DLD1 (cell line): Measurements from ENCODE around the gene PKNOX1.
"Not testable (repeated sequence)": the region's sequence is repeated elsewhere in the genome, so short reads cannot be mapped to it uniquely, and the experiment has no call there.

Experiments used
- in situ Hi-C: cut with HindIII; loops from 2 replicates; pipeline ENCODE4 v1.10.0; 2017; ENCODE audit warnings: low sequenced_read_pairs

PKNOX1 gene

DNA sequence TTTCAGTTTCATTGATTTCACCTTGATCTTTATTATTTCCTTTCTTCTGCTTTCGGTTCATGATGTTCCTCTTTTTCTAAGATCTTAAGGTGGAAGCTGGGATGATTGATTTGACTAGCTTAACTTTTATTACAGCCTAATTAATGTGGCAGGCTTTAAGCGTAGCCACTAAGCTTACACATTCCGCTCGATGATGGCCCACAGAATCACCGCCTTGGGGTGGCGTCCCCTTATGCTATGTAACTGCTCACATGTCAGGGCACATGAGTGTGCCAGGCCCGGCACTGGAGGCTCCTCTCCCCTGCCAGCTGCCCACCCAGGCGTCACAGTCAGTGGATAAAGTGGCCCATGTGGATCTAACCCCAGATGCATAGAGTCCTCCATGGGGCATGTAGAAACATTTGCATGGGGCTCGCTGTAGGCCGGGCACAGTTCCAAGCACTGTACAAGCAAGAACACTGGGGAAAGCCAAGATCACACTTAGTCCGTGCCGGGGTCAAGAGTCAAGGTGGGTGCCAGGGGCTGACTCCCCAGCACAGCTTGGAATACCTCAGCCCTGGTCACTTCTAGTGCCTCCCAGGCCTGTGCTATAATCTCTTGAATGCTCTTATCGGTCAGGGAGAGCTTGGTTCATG lies 41.7 kb downstream of the PKNOX1 start:
- in situ Hi-C loops, result no loop called here

DNA sequence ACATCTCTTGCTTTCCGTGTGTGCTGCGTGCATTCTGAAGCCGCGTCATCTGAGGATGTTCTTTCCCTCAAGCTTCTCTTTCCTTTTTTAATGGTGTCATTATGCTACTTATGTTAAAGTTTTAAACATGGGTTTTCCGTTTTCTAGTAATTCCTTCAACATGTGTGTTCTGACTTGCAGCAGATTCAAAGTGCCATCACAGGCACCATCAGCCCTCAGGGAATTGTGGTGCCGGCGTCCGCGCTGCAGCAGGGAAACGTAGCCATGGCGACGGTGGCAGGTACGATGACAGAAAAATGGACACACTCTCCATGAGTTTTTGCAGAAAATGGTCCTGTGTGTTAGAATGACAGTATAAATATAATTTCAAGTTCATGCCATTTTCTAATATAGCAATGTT lies 42.4 kb downstream of the PKNOX1 start:
- in situ Hi-C loops, result no loop called here

DNA sequence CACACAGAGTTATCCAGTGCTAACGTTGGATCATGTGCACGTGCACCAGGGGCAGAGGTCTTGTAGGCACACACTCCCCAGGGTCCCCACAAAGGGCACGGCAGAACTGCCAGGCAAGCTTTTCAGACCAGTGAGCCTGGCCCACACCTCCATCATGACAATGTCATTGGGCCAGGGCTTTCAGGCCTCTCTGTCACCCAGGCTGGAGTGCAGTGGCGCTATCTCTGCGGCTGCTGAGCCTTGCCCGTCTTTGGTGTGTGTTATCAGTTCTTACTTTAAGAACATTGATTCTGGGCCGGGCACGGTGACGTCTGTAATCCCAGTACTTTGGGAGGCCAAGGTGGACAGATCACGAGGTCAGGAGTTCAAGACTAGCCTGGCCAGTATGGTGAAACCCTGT lies 44.2 kb downstream of the PKNOX1 start:
- in situ Hi-C loops, result no loop called here

DNA sequence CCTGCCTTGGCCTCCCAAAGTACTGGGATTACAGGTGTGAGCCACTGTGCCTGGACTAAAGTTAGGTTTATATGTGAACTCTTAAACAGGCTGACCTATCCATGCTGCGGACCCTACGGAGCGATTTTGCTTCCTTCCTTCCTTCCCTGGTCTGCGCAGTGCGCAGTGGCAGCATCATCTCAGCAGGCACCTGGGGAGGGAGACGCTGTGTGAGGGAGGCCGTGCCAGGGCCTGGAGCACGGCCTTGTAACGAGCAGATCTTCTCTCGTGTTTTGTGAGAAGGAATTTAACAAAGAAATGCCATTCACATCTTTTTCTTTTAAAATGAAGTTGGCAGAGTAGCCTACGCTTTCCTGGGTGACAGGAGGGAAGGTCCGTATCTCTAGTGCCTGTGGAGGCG lies 45.8 kb downstream of the PKNOX1 start:
- in situ Hi-C loops, result no loop called here

DNA sequence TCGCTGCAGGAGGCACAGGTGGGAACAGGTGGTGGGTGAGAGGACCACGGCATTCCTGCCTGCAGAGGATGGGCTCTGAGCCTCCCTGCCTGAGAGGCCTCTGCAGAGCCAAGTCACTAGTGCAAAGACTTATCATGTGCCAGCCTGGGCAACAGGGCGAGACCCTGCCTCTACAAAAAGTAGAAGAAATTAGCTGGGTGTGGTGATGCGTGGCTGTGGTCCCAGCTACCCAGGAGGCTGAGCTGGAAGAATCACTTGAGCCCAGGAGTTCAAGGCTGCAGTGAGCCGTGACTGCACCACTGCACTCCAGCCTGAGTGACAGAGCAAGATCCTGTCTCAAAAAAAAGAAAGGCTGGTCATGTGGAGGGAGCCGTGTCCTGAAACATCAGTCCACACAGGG lies 46.4 kb downstream of the PKNOX1 start:
- in situ Hi-C loops, result no loop called here

DNA sequence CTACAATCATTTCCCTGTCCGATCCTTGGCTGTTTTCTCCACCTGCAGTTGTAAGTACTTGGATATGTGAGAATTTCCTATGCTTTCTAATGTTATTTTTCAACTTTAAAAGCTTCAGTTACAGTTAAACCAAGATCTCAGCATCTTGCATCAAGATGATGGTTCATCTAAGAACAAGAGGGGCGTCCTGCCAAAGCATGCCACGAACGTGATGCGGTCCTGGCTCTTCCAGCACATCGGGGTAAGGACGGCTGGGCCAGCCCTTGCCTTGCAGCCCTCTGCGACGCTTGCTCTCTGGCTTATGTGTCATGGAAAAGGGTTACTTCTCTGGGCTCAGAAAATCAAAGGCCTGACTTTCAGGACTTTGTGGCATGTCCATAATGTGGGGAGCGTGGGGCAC lies 46.8 kb downstream of the PKNOX1 start:
- in situ Hi-C loops, result no loop called here

DNA sequence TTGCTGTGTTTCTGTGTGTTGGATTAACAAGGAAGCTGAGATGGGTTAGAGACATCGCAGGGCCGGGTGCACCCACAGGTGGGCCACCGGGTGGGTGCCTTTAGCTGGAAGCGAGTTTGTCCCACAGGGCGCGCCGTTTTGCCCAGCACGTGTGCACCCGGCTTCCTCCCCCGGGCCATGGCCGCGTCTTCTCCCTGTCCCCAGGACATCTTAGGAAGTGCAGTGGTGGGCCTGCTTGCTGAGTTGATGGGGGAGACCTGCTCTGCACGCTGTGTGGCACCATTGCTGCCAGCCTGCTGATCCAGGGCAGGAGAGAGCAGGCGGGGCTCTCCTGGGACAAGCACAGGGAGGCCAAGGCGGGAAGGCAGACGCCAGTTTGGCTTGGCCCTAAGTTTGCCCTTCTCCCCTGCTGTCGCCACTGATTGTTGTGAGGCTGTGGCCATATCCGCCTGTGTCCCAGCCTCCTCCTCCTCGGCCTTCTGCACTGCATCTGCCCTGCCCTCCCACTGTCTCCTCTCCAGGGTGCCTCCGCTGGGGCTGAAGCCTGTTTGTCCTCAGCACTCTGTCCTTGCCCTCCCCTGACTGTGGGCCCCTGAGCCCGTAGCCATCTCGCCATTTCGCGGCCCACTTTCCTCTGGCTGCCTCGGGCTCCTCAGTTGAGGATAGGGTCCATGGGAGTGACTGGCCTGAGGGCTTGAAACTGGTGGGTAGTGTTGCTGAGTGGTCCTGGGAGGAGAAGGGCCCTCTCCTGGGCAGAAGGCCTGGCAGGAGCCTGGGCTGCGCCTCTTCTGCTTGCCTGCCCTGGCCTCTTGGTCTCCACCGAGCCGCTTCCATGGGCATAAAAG lies 47.6 kb downstream of the PKNOX1 start:
- in situ Hi-C loops, result no loop called here

DNA sequence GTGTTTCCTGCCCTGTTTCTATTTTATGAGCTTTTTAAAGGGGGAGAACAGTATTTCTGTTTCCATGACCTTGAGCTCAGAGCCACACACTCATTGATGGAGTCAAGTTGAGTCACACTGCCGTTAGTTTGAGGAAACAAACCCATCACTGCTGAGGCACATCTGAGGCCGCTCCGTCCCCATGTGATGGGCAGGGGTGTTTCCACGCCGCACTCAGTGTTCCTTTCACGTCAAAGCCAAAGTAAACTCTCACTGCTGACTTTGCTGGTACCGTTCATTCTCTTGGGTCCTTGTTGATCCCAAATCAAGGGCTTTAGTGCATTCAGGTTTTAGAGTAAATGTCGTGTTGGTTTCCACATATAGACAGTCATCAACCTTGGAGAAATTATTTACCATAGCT lies 48.8 kb downstream of the PKNOX1 start:
- in situ Hi-C loops, result no loop called here

DNA sequence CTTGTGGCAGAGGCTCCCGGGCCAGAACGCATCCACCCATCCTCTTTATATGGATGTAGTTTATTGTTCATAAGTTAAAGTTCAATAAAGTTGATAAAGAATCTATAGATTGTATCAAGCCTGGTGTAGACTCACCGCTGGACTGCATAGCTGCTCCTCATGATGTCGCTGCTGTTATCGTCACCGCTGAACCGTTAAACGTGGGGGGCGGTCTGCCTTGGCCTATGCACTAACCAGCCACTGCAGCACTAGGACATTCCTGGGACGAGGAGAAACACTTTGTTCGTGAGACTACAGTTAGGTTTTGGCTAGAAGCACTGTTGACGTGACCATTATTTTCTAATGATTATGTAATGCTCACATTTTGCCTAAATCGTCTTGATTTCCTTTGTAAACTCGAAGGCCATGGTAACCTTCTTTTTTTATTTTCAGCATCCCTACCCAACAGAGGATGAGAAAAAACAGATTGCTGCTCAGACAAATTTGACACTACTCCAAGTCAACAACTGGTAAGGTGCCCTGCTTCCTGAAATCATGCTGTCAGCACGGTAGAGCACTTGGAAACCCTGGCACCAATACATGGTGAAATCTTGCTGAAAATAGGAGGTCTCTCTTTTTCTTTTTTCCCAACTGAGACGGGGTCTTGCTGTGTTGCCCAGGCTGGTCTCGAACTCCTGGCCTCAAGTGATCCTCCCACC lies 50.2 kb downstream of the PKNOX1 start:
- in situ Hi-C loops, result no loop called here

DNA sequence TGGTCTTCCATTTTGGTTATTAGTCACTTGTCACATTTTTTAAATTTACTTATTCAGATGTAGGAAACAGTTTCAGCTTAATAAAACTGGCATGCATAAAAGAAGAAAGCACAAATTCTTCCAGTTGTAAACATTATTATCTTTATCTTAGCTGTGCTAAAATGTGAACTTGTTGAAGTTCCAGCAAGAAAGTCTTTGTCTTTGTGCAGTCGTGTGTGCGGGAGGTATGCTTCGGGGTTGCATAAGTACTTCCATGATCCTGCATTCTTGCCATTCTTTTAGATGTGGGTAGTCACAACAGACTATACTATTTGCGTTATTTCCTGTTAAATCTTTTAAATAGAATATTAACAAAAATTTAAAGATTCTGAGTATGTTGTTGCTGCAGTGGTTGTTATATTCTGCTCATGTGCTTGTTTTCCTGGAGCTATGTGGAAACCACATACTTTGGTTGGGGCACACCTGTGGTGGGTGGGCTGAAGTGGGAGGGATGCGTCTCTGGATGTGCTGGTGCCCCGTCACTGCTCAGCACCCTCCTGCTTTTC lies 51.3 kb downstream of the PKNOX1 start:
- in situ Hi-C loops, result no loop called here

DNA sequence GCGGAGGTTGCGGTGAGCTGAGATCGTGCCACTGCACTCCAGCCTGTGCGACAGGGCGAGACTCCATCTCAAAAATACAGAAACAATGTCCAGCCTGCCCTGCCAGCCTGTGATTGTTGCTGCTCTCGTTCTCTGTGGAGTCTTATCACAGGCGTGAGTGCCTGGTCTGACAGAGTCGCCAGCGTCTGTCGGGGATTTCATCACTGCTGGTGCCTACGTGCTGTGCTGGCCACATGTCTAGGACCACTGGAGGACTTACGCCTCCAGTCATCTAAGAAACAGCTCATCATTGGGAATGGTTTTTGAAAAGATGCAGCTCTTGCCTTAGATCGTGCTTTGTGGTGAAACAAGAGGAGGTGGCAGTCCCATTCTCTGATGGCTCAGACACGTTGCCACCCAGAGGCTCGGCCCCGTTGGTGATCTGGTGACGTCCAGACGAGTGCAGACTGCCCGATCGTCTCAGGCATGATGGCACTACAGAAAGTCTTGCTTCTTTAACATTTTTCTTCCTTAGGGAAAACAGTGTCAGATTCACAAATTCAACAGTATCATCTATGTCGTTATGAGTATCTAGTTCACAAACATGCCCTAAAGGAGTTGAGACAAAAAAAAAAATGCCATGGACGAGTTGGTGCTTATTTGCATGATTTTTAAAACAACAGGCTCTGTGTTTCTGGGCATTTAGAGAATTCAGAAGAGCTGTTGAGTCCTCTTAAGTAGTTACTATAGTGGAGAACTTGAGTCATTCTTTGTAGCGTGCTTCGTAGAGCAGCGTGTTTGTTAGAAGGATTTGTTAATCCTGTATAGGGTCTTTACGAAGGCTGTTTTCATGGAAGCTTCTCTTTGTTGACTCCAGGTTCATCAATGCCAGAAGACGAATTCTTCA lies 53.7 kb downstream of the PKNOX1 start:
- in situ Hi-C loops, result no loop called here

DNA sequence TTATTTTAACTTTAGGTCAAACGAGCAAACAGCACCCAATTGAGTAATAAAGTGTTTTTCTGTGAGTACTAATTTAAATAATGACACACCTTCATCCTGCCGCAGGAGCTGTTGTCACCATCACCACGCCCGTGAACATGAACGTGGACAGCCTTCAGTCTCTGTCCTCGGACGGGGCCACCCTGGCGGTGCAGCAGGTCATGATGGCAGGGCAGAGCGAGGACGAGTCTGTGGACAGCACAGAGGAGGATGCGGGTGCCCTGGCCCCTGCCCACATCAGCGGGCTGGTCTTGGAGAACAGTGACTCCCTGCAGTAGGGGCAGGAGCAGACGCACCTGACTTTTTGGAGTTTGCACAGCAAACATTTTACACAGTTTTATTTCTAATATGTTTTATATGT lies 55.4 kb downstream of the PKNOX1 start:
- in situ Hi-C loops, result no loop called here

DNA sequence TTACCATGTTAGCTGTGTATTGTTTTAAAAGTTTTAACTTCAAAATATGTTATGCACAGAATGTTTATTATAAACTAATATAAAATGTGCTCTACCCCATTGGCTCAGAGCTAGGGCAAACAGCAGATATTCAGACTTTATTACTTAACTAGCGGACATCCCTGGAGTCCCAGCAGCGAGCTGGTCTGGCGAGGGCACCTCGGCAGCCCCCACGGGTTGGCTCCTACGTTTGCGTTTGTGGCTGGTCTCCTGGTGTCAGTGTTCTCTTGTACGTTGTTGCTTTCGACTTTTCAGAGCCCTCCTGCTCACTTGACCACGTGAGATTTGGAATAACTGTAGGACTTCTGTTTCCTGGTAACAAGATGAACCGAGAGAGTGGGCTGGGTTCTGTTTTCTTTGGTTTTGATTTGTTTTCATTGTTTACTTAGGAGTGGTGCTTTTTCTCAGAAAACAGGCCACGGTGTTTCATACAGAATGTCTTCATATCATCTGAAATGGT lies 56.8 kb downstream of the PKNOX1 start:
- in situ Hi-C loops, result no loop called here

DNA sequence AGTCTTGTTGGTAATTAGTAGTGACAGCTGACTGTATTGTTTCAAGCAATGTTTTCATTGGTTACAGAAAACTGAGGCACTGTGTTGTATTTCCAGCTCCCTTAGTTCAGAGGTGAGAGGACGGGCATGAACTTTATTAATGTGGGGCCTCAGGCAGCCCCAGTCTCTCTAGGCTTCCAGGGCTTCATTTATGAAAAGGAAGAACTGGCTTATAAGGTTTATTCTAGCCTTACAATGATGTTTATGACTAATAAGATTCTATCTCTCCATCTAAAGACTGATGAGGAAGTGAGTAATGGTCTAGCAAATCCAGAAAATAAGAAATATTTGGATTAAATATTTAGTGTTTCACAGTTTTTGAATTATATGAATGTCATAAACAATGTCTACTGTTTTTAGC lies 59.7 kb downstream of the PKNOX1 start:
- in situ Hi-C loops, result no loop called here

DNA sequence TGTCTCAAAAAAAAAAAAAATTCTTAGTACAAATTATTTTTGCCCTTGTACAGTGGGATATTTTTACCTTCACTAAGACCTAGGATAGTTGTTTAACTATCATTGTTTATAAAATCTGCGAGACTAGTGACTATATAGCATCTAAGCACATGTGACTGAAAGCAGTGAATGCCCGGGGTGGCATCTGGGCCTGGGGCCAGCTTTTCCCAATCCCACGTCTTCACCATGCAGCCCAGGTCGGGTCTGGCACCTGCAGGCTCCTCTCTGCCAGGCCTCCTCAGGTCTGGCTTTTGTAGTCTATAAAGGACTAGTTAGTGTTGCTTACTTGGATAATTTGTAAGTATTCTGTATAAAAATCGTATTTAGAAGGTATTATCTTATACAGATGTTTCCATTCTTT lies 60.5 kb downstream of the PKNOX1 start:
- in situ Hi-C loops, result no loop called here

DNA sequence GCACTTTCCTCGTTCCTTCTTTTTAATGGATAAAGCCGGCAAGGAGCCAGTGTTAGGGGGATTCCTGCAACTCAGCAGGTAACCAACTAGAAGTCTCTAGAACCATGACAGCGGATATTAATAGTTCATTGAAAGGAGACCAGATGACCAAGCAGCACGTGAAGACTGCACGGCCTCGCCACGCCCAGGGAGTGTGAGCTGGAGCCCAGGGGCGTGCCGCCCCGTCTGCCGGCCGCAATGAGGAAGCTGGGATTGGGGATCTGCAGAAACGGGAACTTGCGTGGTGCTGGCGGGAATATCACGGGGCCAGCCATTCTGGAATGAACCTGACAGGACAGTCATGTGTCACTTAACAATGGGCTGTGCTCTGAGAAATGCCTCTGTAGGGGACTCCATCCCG lies 62.5 kb downstream of the PKNOX1 start:
- in situ Hi-C loops, result not testable (repeated sequence)

DNA sequence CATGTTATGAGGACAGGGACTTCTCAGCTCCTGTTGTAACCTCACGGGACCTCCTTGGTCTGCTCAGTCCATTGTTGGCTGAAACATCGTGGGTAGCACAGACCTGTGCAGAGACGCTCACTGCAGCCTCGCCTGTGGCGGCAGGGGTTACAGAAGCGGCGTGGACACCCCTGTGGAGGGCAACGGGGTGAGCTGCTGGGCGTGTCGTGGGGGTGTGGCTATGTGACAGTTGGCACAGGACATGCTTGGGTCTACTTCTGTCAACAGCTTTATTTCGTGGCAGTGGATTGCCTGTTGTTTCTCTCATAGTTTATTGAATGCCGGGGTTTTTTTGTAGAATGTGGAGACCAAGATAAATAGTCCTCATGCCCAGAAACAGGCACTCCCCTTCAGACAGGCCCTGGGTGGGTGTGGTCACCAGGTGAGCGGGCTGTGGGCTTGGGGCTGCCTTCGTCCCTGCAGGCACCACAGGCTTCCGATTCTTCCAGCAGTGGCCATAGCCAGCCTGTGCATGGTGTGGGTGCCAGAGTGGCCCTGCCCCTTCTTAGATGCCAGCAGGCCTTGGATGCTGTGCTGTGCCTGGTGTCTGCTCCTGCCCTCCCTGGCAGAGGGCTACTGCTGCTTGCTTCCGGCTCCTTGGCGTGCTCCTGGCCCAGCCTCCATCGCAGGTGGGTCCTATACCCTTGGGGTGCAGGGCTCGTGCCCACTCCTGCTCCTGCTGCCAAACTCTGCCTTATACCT lies 63.7 kb downstream of the PKNOX1 start:
- in situ Hi-C loops, result not testable (repeated sequence)

DNA sequence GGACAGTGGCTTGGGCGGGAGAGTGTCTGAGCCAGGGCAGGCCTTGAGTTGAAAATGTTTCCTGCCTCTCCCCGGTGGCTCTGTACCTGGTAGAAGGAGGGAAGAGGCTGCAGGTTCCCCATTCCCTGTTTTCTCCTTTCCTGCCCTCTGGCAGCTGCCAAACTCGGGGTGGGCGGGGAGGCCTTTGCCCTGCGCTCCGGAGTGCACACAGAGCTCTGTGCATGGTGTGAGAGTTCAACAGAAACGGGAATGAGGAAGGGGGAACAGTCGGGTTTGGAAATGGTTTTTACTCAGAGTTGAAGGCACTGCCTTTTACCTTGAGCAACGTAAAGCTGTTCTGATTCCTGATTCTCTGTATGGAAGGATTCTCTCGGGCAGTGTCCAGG lies 64.3 kb downstream of the PKNOX1 start:
- in situ Hi-C loops, result not testable (repeated sequence)

DNA sequence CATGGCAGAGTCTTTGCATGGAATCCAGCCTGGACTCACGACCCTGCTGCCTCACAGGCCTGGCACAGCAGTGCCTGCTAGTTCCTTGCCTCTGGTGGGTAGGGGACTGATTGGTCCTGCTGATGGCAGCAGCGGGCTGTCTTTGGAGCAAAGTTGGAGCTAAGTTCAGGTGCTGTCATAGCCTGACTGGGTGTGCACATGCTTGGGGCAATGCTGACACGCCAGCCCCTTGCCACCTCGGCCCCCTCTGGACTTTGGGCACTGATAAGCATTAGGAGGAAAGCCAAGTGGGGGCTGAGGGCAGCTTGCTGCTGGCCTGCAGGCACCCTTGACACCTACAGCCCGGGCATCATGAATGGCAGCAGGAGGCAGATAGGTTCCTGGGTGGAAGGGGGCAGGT lies 67.8 kb downstream of the PKNOX1 start:
- in situ Hi-C loops, result not testable (repeated sequence)

DNA sequence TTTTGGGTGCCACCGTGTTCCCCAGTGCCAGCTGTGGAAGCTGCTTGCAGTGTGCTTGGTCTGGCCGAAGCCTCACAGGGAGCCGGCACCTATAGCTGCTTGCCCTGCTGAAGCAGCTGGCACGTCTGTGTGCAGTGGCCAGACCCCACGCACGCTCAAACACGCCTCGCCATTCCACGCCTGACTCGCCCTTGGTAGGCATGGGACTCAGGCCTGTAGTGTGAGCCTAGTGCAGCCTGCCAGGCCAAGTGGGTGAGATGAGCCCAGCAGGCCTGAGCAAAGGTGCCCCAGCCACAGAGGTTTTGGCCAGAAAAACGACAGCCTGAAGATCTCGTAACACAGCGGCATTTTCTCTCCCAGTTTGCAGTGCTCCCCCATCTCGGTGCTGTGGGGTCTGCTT lies 68.9 kb downstream of the PKNOX1 start:
- in situ Hi-C loops, result not testable (repeated sequence)
